Brain microvascular endothelial cell (primary cell): ENCODE data around the gene CNN3.

Experiments
- DNase-seq: peaks from one replicate; pipeline ENCODE4 v3.0.0-alpha.2; 2020
- H3K27ac ChIP-seq: fragments of 250-450 bp; sonication (Bioruptor Pico); 2 replicates; pipeline ENCODE4 v1.5.1; 2020; ENCODE audit warnings: mild to moderate bottlenecking, moderate library complexity
- H3K27me3 ChIP-seq: fragments of 250-450 bp; sonication (Bioruptor Pico); replicated peaks from 2 replicates; pipeline ENCODE4 v1.5.1; 2020; ENCODE audit warnings: mild to moderate bottlenecking
- H3K36me3 ChIP-seq: fragments of 250-450 bp; sonication (Bioruptor Pico); replicated peaks from 2 replicates; pipeline ENCODE4 v1.5.1; 2020; ENCODE audit warnings: mild to moderate bottlenecking
- H3K4me3 ChIP-seq: 2 replicates; pipeline ENCODE4 v1.5.1; 2011; ENCODE audit warnings: low read depth, mild to moderate bottlenecking, control low read depth, low read length, moderate library complexity
- in situ Hi-C: cut with HindIII; loops from 2 replicates; pipeline ENCODE4 v1.10.0; 2017; ENCODE audit warnings: low sequenced_read_pairs, low pct_ligation_motif_present
- TF ChIP-seq, protein P1 (sequence below): IDR thresholded peaks from 2 replicates; pipeline ENCODE4 v1.5.1; 2011; ENCODE audit warnings: low read depth, mild to moderate bottlenecking, moderate library complexity, low read length, control low read depth, inconsistent platforms; ENCODE audit errors: missing control alignments

The CNN3 gene

DNA sequence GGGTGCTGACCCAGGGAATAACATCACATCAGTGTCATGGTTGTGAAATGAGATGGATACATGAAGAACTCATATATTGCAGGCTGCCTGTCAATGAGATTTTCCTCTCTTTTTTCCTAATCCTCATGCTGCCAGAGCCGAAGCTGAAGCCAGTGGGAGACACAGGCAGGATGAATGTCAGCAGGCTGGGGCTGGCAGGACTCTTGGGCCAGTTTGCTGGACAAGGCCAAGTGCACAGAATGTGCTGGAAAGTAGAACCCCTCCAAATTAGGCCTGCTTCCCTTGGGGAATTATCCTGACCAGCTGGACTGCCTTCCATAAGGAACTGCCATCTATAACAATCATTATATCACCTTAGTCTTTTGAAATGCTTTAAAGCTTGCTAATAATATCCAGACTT, 75.3 kb downstream of the CNN3 start:
- TF ChIP-seq, protein P1, sequence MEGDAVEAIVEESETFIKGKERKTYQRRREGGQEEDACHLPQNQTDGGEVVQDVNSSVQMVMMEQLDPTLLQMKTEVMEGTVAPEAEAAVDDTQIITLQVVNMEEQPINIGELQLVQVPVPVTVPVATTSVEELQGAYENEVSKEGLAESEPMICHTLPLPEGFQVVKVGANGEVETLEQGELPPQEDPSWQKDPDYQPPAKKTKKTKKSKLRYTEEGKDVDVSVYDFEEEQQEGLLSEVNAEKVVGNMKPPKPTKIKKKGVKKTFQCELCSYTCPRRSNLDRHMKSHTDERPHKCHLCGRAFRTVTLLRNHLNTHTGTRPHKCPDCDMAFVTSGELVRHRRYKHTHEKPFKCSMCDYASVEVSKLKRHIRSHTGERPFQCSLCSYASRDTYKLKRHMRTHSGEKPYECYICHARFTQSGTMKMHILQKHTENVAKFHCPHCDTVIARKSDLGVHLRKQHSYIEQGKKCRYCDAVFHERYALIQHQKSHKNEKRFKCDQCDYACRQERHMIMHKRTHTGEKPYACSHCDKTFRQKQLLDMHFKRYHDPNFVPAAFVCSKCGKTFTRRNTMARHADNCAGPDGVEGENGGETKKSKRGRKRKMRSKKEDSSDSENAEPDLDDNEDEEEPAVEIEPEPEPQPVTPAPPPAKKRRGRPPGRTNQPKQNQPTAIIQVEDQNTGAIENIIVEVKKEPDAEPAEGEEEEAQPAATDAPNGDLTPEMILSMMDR: no peak
- in situ Hi-C loops: loop anchor here (25.0 kb wide), 1 partner anchor 186 kb away; no protein-coding TSS in a partner anchor
- DNase-seq: no peak

More for the DNA sequence above, 75.3 kb downstream of the CNN3 start:
- Histone ChIP-seq H3K36me3 (no peaks in the 10 kb centered on the region), H3K4me3 (no peak overlapping the region), H3K27me3 (no peaks in the 10 kb centered on the region), H3K27ac (no peak overlapping the region)
